ENCODE results near the gene CYFIP1.

DNA sequence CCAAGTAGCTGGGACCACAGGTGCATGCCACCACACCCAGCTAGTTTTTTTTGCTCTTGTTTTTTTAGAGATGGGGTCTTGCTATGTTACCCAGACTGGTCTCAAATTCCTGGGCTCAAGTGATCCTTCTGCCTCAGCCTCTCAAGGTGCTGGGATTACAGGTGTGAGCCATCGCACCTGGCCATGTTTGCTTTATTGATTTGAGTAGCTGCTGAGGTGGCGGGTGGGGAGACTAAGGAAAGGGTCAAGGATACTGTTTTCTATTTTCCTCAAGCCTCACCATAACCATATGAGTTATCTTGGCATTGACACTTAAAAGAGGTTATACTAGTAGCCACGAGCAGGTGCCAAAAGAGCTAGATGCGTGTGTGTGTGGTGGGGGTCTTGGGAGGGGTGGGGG lies 39.0 kb downstream of the CYFIP1 start:
- TF ChIP-seq, protein P1, sequence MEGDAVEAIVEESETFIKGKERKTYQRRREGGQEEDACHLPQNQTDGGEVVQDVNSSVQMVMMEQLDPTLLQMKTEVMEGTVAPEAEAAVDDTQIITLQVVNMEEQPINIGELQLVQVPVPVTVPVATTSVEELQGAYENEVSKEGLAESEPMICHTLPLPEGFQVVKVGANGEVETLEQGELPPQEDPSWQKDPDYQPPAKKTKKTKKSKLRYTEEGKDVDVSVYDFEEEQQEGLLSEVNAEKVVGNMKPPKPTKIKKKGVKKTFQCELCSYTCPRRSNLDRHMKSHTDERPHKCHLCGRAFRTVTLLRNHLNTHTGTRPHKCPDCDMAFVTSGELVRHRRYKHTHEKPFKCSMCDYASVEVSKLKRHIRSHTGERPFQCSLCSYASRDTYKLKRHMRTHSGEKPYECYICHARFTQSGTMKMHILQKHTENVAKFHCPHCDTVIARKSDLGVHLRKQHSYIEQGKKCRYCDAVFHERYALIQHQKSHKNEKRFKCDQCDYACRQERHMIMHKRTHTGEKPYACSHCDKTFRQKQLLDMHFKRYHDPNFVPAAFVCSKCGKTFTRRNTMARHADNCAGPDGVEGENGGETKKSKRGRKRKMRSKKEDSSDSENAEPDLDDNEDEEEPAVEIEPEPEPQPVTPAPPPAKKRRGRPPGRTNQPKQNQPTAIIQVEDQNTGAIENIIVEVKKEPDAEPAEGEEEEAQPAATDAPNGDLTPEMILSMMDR (IDR thresholded peaks at IDR 0.05): no peak
- TF ChIP-seq POLR2A (IDR thresholded peaks at IDR 0.05): no peak

Data from testis (tissue), 2 donors.